A673 (cell line): Measurements from ENCODE around the gene GPR78.

Source experiments
- EZH2 ChIP-seq: fragments of 200-600 bp; sonication (generic); IDR thresholded peaks from 2 replicates; pipeline ENCODE4 v1.6.1; 2017; ENCODE audit warnings: borderline replicate concordance, low read depth, mild to moderate bottlenecking, mixed read lengths, antibody characterized with exemption, low read length; ENCODE audit not compliant: poor library complexity, severe bottlenecking
- TF ChIP-seq, protein P1 (sequence below): fragments of 300-800, 200-600 bp; sonication (generic); conservative IDR thresholded peaks from 2 replicates; pipeline ENCODE4 v1.5.1; 2017; ENCODE audit warnings: low read depth, mild to moderate bottlenecking, antibody characterized with exemption, low read length, moderate library complexity, mixed read lengths

DNA sequence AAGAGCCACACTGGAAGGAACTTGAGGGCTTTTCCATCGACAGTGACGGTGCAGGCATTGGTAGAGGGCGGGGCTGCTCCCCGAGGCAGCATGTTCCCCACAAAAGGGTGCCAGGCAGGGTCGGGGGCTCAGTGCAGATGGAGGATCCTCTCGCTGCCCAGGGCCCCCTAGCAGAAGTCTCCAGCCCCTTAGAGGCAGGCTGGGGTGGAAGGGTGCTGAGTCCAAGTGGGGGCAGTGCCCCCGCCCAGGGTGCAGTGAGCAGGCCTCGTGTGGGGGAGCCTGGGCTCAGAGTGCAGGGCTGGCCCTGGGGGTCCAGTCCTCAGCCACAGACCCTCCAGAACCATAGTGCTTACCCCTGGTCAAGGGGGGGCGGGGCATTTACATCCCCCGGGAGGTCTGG, 21.4 kb downstream of the GPR78 start:
- TF ChIP-seq, protein P1, sequence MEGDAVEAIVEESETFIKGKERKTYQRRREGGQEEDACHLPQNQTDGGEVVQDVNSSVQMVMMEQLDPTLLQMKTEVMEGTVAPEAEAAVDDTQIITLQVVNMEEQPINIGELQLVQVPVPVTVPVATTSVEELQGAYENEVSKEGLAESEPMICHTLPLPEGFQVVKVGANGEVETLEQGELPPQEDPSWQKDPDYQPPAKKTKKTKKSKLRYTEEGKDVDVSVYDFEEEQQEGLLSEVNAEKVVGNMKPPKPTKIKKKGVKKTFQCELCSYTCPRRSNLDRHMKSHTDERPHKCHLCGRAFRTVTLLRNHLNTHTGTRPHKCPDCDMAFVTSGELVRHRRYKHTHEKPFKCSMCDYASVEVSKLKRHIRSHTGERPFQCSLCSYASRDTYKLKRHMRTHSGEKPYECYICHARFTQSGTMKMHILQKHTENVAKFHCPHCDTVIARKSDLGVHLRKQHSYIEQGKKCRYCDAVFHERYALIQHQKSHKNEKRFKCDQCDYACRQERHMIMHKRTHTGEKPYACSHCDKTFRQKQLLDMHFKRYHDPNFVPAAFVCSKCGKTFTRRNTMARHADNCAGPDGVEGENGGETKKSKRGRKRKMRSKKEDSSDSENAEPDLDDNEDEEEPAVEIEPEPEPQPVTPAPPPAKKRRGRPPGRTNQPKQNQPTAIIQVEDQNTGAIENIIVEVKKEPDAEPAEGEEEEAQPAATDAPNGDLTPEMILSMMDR = no peak
- no peak for TF ChIP-seq EZH2
